Endometrium (tissue), 2 donors: ENCODE data around the gene ZNF488.

ENCODE experiments used
- FAIRE-seq: peaks from 2 replicates; lab custom pipeline; 2012; peaks lifted over from hg19 to GRCh38; lab: Jason Lieb, UNC
- donor health status: control.
- donor health status: control.

Gene ZNF488

DNA sequence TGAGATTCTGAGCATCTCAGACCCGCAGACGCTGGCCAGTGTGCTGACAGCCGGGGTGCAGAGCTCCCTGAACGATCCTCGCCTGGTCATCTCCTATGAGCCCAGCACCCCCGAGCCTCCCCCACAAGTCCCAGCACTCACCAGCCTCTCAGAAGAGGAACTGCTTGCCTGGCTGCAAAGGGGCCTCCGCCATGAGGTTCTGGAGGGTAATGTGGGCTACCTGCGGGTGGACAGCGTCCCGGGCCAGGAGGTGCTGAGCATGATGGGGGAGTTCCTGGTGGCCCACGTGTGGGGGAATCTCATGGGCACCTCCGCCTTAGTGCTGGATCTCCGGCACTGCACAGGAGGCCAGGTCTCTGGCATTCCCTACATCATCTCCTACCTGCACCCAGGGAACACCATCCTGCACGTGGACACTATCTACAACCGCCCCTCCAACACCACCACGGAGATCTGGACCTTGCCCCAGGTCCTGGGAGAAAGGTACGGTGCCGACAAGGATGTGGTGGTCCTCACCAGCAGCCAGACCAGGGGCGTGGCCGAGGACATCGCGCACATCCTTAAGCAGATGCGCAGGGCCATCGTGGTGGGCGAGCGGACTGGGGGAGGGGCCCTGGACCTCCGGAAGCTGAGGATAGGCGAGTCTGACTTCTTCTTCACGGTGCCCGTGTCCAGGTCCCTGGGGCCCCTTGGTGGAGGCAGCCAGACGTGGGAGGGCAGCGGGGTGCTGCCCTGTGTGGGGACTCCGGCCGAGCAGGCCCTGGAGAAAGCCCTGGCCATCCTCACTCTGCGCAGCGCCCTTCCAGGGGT, 35.2 kb downstream of the ZNF488 start:
- no peak for FAIRE-seq

DNA sequence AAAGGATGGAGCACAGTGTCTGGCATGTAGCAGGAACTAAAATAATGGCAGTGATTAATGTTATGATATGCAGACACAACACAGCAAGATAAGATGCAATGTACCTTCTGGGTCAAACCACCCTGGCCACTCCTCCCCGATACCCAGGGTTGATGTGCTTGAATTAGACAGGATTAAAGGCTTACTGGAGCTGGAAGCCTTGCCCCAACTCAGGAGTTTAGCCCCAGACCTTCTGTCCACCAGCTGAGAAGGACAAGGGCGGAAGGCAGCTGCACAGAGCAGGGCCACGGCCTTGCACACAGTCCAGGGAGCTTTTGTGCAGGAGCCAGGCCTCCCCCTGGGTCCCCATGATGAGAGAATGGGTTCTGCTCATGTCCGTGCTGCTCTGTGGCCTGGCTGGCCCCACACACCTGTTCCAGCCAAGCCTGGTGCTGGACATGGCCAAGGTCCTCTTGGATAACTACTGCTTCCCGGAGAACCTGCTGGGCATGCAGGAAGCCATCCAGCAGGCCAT, 35.9 kb downstream of the ZNF488 start, which contains the start of gene RBP3:
Gene RBP3, plus strand, starts transcription at position 226 of the 514 bp plus-strand sequence. Its CDS starts 122 bp downstream, at position 348.
- FAIRE-seq: no peak

DNA sequence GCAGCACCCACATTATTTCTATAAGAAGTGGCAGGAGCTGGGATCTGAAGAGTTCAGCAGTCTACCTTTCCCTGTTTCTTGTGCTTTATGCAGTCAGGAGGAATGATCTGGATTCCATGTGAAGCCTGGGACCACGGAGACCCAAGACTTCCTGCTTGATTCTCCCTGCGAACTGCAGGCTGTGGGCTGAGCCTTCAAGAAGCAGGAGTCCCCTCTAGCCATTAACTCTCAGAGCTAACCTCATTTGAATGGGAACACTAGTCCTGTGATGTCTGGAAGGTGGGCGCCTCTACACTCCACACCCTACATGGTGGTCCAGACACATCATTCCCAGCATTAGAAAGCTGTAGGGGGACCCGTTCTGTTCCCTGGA, 36.8 kb downstream of the ZNF488 start:
- FAIRE-seq: no peak

DNA sequence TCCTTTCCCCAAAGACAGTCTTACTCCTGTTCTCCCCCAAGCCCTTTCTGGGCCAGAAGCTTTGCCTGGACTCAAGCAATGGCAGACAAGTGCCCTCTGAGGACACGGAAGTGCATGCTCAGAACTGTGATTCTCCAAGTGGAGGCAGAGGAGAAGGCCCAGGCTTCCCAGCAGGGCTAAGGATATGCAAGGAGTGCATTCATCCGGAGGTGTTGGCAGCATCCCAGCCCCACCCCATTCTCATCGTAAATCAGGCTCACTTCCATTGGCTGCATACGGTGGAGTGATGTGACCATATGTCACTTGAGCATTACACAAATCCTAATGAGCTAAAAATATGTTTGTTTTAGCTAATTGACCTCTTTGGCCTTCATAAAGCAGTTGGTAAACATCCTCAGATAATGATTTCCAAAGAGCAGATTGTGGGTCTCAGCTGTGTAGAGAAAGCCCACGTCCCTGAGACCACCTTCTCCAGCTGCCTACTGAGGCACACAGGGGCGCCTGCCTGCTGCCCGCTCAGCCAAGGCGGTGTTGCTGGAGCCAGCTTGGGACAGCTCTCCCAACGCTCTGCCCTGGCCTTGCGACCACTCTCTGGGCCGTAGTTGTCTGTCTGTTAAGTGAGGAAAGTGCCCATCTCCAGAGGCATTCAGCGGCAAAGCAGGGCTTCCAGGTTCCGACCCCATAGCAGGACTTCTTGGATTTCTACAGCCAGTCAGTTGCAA, 37.4 kb downstream of the ZNF488 start:
- no peak for FAIRE-seq

DNA sequence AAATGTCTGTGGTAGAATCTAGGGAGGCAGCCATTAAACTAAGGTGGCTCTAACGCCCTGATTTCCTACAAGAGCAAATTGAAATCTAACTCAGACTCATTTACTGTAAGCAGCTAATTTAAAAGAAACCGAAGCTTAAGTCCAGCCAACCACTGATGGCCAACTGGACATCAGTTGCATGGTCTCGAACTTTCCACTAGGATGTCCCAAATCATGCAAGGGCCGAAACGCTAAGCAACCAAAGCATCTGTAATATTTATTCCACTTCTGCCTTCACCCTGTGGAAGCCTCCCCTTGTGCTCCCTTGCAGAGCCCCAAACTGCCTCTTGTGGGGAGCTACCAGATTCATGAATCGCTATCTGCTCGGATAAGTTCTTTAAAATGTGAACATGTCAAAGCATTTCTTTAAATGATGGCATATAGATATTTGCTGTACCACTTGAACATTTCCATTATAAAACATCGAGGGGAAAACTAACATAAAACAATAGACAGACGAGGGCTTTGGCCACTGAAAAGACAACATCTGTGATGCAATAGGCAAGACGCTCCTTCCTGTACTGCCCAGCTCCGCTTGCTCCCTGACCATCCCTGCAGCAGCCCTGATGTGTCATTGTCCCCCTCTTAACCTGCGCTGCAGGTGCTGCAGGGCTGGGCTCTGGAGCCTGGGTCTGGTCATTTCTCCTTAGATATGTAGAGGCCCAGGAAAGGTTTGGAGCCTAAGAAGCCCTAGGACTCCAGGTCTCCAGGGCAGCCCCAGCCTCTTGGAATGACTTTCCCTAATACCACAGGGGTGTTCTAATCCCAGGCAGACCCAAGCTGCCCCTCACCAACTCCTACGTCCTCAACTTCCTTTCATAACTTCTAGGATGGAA, 38.9 kb downstream of the ZNF488 start:
- no peak for FAIRE-seq

DNA sequence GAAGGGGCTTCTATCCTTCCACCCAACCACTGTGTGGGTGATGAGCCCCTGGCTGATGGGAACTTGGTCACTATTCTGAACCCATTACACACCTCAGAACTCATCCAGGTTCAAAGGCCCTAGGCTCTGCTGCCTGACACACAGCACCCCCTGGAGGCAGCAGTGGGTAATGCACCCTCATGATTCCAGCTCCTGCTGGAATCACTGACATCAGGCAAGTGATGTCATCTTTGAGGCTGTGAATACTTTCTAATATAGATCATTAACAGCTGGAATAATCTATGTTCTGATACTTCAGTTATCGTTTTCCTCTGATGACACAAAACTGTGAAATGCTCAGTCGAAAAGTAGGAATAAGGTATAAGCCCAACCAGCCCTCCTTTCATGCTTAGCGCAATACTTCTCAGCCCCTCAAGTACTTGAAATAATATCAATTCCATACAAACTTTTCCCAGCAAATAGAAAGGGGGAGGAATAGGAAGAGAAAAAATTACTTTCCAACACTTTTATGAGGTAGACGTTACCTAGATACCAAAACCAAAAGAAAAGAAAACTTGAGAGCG, 43.4 kb downstream of the ZNF488 start:
- no peak for FAIRE-seq

DNA sequence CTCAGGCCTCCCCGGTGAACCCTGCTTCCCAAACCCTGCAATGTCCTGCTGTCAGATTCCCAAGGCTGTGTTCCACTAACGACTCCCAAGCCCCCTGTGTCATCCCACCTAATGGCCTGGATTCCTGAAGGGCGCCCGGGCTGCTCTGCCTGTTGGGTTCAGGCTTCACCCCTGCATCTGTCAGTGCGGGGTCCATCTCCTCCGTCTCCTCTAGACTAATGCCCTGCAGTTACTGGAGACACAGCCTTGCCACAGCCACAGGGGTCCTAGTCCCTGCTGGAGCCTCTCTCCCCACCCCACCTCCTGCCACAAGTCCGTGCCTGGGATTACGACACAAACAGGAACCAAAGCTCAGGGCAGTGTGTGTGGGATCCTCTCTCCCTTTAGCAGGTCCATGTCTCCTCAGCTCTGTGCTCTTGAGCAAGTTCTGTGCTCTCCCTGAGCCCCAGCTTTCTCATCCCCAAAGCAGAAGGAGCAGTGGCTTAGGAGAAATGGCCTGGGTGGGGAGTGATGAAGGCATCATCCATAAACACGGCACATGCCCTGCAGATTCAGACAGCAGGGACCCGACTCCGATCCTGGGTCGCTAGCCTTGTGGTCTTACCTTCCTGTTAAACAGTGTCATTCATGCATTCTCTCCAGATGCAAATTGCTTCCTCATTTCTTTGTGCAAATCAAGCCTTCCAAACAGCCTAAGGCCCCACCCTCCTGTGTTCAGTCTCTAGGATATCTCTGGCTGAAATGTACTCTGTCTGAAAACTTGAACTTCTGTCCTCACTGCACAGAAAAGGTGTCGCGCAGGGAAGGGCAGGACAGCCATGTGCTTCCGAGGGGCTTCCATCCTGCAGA, 44.1 kb downstream of the ZNF488 start:
- FAIRE-seq: no peak

DNA sequence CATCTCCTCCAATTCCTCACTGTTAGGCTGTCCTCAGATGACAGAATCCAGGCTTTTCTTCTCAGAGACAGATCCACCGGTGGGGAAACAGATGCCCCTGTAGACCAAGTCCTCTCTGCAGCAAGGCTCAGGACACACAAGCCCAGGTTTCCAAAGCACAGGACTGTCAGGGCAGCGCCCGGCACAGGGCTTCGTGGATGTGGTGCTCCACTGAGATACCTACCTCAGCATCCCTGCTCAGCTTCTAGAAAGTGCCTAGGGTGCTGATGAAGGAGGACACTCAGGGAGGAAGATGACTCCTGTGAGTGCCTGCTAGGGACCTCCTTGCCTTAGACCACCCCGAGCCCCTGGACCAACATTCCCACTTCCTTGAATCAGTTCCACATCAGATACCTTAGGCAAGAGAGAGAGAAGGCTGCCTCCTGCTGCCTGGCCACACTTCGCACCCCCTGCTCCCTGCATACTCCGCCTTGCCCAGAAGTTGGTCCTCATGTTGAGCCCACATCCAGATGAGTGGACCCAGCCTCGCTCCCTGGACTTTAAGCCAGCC, 44.8 kb downstream of the ZNF488 start:
- FAIRE-seq: no peak

DNA sequence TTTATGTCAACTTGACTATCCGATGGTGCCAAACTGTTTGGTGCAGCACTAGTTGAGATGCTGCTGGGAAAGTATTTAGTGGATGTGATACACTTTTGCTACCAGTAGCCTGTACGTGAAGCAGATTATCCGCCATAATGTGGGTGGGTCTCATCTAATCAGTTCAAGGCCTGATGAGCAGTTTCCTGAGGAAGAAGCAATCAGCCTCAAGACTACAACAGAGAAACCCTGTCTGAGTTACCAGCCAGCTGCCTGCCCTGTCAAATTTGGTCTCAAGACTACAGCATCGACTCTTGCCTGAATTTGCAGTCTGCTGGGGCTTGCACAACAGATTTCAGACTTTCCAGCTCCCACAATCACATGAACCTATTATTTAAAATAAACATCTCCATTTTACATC, 46.8 kb downstream of the ZNF488 start:
- no peak for FAIRE-seq

DNA sequence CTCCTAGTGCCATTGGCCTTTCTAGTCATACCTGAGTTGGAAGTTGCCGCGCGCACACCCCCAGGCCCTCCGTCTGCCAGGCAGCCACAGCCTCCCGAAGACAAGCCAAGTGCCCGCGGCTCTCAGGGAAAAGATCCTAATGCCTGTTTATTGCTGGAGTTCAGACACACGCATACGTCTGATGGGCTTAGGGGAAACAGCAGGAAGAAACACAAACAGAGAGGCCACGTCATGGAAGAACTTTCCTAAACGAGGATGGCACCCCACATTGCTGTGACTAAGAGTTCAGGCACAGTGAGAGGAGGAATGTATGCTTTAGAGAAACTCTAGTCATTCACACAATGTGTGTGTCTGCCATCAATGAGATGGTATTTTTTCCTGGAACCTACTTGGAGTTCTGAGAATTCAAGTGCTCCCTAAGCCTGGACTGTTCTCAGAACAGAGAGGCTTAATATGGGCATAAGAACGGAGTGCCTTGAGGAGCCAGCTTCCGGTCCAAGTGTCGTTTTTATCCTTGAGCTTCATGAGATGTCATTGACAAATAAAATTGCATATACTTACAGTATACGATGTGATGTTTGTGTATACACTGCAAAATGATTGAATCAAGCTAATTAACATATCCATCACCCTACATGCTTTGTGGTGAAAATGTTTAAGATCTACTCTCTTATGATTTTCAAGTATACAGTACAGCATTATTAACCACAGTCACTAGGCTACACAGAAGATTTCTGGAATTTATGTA, 47.5 kb downstream of the ZNF488 start:
- FAIRE-seq: no peak

DNA sequence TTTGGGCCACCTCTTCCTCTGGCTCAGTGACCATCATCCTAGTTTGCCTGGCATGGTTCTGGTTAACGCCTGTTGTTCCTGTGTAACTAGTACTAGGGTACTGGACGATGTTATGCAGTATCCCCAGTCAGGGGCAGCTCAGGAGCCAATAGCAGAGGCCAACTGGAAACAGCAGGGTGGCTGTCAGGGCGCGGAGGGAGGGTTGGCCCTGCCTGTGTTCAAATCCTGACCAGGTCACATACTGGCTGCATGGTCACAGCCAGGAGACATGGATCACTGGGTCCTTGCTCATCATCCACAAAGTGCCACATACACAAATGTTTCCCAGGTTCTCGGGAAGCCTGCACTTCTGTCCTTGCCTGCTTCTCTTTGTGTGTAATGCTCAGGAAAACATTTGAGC, 48.2 kb downstream of the ZNF488 start:
- no peak for FAIRE-seq

DNA sequence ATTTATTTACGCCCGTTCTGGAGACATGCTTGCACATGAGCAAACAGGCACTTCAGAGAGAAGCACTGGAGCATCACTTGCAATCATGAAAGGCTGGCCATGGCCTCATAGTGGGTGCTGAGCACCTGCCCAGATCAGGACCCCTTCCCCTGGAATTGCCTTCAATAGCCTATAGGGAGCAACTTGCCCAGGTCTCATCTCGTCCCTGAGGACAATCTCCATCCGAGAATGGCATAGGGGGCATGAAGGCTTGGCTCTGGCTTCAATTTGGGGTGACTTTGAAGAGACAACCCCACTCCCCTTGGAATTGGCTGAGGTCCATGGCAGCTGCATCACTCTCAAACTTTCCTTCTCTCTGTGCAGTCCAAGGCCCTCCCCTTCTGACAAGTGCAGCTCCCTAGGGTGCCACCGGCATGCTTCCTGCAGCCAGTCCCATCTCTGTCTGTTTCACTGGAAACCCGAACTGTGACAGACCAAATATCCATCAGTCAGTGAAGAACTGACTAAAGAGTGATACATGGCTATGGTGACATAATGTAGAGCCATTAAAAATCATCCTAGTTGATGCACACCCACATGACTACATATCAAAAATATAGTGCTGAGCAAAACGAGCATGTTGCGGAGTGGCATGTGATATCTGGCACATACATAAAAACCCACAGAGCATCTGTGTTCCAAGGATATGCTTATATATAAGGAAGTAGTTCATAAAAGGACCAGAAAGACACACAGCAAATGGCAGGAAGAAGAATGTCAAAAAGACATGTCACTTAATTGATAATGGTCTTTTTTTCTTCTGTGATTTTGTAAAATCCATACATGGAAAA, 49.4 kb downstream of the ZNF488 start:
- no peak for FAIRE-seq

DNA sequence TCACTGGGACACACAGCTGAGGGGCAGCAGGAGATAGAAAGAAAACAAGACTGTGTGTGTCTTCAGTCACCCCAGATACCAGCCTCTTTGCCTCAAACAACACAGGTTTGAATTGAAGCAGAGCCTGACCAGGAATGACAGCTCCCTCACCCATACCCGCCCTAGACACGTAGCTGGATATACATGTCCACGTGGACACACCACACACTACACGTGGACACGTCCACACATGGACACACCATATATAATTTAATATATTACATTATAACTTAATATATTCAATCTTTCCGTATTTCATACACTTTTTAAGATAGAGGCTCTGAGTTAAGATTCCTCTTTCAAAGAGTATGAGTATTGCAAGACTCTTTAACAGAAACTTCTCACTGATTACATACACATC, 50.6 kb downstream of the ZNF488 start:
- no peak for FAIRE-seq

DNA sequence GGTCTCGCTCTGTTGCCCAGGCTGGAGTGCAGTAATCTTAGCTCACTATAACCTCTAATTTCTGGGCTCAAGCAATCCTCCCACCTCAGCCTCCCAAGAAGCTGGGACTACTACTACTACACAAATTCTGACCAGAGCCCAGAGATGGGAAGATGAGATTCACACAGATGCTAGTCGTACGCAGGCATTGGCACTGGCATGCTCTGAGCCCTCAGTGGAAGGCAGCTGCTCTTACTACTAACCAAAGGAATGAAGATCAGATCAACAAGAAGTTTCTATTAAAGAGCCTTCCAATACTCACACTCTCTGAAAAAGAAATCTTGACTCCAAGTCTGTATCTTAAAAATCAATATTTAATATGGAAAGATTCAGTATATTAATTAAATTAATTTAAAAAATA, 51.1 kb downstream of the ZNF488 start:
- FAIRE-seq: no peak

DNA sequence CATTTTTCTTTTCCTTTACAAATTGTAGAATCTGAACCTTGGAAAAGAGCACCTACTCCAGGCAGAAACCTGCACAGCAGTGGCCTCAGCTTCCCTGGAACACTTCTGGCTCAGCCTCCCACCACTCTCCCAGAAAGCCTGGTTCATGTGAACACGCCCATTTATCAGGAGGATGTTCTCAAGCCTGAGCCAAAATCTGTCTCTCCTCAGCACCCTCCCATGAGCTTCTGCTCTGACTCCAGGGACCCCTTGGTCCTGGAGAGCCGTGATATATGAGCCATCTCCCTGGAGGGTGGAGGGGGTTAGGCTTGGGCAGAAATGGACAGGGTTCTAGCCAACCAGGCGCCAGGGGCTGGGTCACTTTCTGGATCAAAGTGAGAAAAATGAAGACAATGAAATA, 51.7 kb downstream of the ZNF488 start:
- FAIRE-seq: no peak

DNA sequence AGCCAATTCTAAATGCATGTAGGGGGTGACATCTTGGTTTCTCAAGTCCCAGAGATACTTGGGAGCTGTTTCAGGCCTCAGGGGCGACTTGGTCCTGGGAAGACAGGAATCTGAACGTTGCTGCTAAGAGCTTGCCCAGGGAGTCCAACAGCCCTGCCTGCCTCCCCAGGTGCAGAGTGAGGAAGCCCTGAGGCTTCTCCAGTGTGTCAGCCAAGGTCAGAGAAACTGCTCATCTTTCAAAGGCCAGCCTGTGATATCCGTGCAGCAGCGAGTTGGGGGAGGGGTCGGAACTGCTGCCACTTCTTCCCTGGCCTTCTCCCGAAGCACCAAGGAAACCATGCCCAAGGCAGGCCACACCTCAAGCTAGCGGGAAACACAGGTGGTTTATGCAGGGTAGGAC, 52.1 kb downstream of the ZNF488 start:
- FAIRE-seq: no peak

DNA sequence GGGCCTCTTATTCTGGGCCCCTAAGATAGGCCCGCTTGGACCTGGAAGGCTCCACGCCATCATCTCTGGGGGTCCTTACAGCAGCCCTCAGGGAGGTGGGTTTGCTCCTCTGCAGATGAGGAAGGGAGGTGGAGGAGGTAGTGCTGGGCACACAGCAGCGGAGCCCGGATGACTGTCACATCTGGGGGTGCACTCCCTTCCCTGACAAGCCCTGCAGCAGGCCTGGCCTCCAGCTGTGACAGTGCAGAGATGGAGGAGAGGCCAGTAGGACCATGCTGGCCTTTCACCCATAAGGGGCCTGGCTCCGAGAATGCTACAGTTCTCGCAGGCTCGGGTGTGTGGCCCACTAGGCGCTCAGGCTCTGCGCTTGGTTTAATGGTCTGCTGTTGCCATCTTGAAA, 52.6 kb downstream of the ZNF488 start:
- FAIRE-seq: no peak

DNA sequence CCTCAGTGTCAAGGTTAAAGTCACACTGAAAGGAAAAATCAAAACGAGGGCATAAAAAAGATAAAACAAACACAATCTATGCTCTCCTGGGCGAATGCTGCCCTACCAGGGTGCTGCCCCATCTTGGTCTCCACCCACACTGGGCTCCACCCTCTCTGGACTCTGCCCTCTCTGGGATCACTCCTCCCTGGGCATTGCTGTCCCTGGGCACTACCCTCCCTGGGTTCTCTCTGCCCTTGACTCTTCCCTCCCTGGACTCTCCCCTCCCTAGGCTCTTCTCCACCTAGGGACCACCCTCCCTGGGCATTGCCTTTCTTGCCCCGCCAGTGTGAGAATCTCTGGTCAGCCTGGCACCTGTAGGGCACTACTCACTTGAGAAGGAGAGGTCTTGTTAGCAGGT, 53.3 kb downstream of the ZNF488 start:
- no peak for FAIRE-seq

DNA sequence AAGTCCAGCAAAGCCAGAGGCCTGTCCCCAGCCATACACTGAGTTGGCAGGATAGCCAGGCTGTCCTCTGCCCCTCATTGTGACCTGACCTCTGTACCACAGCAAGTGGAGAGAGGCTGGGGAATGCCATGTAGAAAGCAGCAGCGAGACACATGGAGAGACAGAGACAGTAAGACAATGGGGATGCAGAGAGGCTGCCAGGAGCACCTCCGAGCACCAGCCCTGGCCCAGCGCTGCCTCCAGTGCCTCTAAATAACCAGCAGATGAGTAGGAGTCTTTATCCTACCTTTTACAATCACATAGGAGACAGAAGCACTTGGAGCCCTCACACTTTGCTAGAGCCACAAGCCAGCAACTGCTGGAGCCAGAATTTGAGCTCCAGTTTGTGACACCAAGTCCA, 53.7 kb downstream of the ZNF488 start:
- FAIRE-seq: no peak
